HepG2 (cell line): ENCODE measurements around the gene CKLF. TPM values are rescaled to one million over a fixed set of nuclear protein-coding genes. Genes with fewer than 3 reads are reported as not detected.
A peak's percentile ranks its signal among the peaks of the same experiment; 100 is the strongest.

Experiments used
- MAZ ChIP-seq, 2 experiments: sonication (generic) in 1 of 2; formaldehyde crosslinking in 1 of 2; IDR thresholded peaks; 2 replicates each; pipeline versions ENCODE4 v1.5.0 to v1.6.1; 2012 to 2020; ENCODE audit warnings: low read depth in 2 of 2, mild to moderate bottlenecking in 2 of 2, borderline replicate concordance in 1 of 2, improper control_type of control experiment in 1 of 2, low read length in 1 of 2, missing genetic modification reagents in 1 of 2, moderate library complexity in 1 of 2
- NR2F1 ChIP-seq, 2 experiments: fragments of 450-650 bp in 1 of 2; formaldehyde crosslinking in 1 of 2; IDR thresholded peaks; 2 replicates each; pipeline versions ENCODE4 v1.5.0 to v1.6.1; 2016 to 2020; ENCODE audit warnings: mild to moderate bottlenecking in 1 of 2, missing compliant biosample characterization in 1 of 2, missing genetic modification reagents in 1 of 2, moderate library complexity in 1 of 2
- PPARG ChIP-seq: conservative IDR thresholded peaks from 2 replicates; pipeline ENCODE4 v1.6.1; 2016; ENCODE audit warnings: missing biosample characterization, missing genetic modification reagents
- STAG1 ChIP-seq: sonication (generic); formaldehyde crosslinking; IDR thresholded peaks from 2 replicates; pipeline ENCODE4 v1.4.0; 2020; ENCODE audit warnings: missing genetic modification reagents
- TEAD3 ChIP-seq: optimal IDR thresholded peaks from 2 replicates; pipeline ENCODE3; 2016; ENCODE audit warnings: borderline replicate concordance
- ZBTB34 ChIP-seq: sonication (generic); formaldehyde crosslinking; IDR thresholded peaks from 2 replicates; pipeline ENCODE4 v1.8.0; 2022; ENCODE audit warnings: mild to moderate bottlenecking, missing genetic modification reagents
- ZFY ChIP-seq: sonication (generic); formaldehyde crosslinking; IDR thresholded peaks from 2 replicates; pipeline ENCODE4 v1.4.0; 2020; ENCODE audit warnings: missing genetic modification reagents
- ZKSCAN5 ChIP-seq: sonication (generic); formaldehyde crosslinking; IDR thresholded peaks from 2 replicates; pipeline ENCODE4 v1.5.1; 2020; ENCODE audit warnings: mild to moderate bottlenecking, missing genetic modification reagents
- ZMYM3 ChIP-seq: sonication (generic); formaldehyde crosslinking; IDR thresholded peaks from 2 replicates; pipeline ENCODE4 v1.5.1; 2020; ENCODE audit warnings: mild to moderate bottlenecking, missing genetic modification reagents
- ZNF124 ChIP-seq: sonication (generic); formaldehyde crosslinking; IDR thresholded peaks from 2 replicates; pipeline ENCODE4 v1.4.0; 2020; ENCODE audit warnings: missing genetic modification reagents
- ZNF550 ChIP-seq: sonication (generic); formaldehyde crosslinking; IDR thresholded peaks from 2 replicates; pipeline ENCODE4 v1.4.0; 2020; ENCODE audit warnings: mild to moderate bottlenecking, missing genetic modification reagents, borderline replicate concordance
- ZNF552 ChIP-seq: sonication (generic); formaldehyde crosslinking; IDR thresholded peaks from 2 replicates; pipeline ENCODE4 v1.9.0; 2022; ENCODE audit warnings: missing genetic modification reagents, mild to moderate bottlenecking, borderline replicate concordance
- ZNF780A ChIP-seq: sonication (generic); formaldehyde crosslinking; IDR thresholded peaks from 2 replicates; pipeline ENCODE4 v1.8.0; 2022; ENCODE audit warnings: mild to moderate bottlenecking, missing genetic modification reagents, moderate library complexity
- ZSCAN30 ChIP-seq: sonication (generic); formaldehyde crosslinking; IDR thresholded peaks from 2 replicates; pipeline ENCODE4 v1.5.0; 2020; ENCODE audit warnings: mild to moderate bottlenecking, missing genetic modification reagents
- polyA plus RNA-seq, 8 experiments: library from polyadenylated mRNA; depleted of rRNA in 3 of 8; stranded (reverse) in 7 of 8; unstranded in 1 of 8; fragments of >200 nt; fragmentation: Illumina TruSeq in 4 of 8; extraction: Trizol in 4 of 8; gene quantifications; 2 replicates each; pipeline versions ENCODE4 v1.2.1 to v1.2.3, GENCODE V29; 2011 to 2016; ENCODE audit warnings: low read depth in 4 of 8, missing spikeins in 1 of 8, mixed read lengths in 1 of 8; ENCODE audit not compliant: insufficient read depth in 1 of 8
- total RNA-seq, 5 experiments: library from RNA; depleted of rRNA; stranded (reverse); fragments of >200 nt; fragmentation: Illumina TruSeq; extraction: Trizol; gene quantifications; 2 replicates each; pipeline ENCODE4 v1.2.3, GENCODE V29; 2016; ENCODE audit warnings: low read depth in 1 of 5
- TF ChIP-seq, protein P1 (sequence below): sonication (generic); formaldehyde crosslinking; IDR thresholded peaks from 2 replicates; pipeline ENCODE4 v1.4.0; 2020; ENCODE audit warnings: missing genetic modification reagents
- TF ChIP-seq, protein P2 (sequence below): sonication (generic); formaldehyde crosslinking; IDR thresholded peaks from 2 replicates; pipeline ENCODE4 v1.5.1; 2020; ENCODE audit warnings: mild to moderate bottlenecking, missing genetic modification reagents, borderline replicate concordance
- TF ChIP-seq, protein P3 (sequence below): IDR thresholded peaks from 2 replicates; pipeline ENCODE4 v1.6.1; 2016; ENCODE audit warnings: low read depth, control low read depth

The CKLF gene
- total and polyA plus RNA-seq, 2 of the 13 experiments (the other 11 are each of a cell fraction or from before 2014, with no cell fraction given) = 120 to 167 TPM

- TF ChIP-seq, protein P1, sequence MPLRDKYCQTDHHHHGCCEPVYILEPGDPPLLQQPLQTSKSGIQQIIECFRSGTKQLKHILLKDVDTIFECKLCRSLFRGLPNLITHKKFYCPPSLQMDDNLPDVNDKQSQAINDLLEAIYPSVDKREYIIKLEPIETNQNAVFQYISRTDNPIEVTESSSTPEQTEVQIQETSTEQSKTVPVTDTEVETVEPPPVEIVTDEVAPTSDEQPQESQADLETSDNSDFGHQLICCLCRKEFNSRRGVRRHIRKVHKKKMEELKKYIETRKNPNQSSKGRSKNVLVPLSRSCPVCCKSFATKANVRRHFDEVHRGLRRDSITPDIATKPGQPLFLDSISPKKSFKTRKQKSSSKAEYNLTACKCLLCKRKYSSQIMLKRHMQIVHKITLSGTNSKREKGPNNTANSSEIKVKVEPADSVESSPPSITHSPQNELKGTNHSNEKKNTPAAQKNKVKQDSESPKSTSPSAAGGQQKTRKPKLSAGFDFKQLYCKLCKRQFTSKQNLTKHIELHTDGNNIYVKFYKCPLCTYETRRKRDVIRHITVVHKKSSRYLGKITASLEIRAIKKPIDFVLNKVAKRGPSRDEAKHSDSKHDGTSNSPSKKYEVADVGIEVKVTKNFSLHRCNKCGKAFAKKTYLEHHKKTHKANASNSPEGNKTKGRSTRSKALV (CRISPR knock-in tag) = peak; percentile 54; the same call in 1 of the 2 replicates
- TF ChIP-seq ZKSCAN5 (CRISPR knock-in tag) (no peak), ZNF550 (0 out of 2 replicates have a peak, but pooled peaks have one; percentile 83), PPARG (CRISPR knock-in tag) (0 out of 2 replicates have a peak, but pooled peaks have one; percentile 2), ZBTB34 (CRISPR knock-in tag) (no peak; the same call in 1 of the 2 replicates), MAZ (IDR thresholded peaks at IDR 0.05; ENCODE audit: borderline replicate concordance, low read depth, low read length) (peak; percentile 36; the same call in 1 of the 2 replicates), MAZ (CRISPR knock-in tag; IDR thresholded peaks at IDR 0.05; ENCODE audit: low read depth) (peak; percentile 64; the same call in 1 of the 2 replicates), ZNF780A (no peak; the same call in 1 of the 2 replicates), STAG1 (CRISPR knock-in tag) (peak; percentile 8; the same call in 1 of the 2 replicates), ZFY (CRISPR knock-in tag) (peak; percentile 98), TEAD3 (CRISPR knock-in tag) (no peak), ZNF552 (peak; percentile 86), NR2F1 (CRISPR knock-in tag; IDR thresholded peaks at IDR 0.05) (no peak), ZSCAN30 (CRISPR knock-in tag) (peak; percentile 94; the same call in 1 of the 2 replicates), ZNF124 (CRISPR knock-in tag) (no peak), ZMYM3 (CRISPR knock-in tag) (peak; percentile 37)
- TF ChIP-seq, protein P2, sequence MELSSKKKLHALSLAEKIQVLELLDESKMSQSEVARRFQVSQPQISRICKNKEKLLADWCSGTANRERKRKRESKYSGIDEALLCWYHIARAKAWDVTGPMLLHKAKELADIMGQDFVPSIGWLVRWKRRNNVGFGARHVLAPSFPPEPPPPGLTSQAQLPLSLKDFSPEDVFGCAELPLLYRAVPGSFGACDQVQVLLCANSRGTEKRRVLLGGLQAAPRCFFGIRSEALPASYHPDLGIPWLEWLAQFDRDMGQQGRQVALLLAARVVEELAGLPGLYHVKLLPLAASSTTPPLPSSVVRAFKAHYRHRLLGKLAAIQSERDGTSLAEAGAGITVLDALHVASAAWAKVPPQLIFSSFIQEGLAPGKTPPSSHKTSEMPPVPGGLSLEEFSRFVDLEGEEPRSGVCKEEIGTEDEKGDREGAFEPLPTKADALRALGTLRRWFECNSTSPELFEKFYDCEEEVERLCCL = no peak
- TF ChIP-seq, protein P3, sequence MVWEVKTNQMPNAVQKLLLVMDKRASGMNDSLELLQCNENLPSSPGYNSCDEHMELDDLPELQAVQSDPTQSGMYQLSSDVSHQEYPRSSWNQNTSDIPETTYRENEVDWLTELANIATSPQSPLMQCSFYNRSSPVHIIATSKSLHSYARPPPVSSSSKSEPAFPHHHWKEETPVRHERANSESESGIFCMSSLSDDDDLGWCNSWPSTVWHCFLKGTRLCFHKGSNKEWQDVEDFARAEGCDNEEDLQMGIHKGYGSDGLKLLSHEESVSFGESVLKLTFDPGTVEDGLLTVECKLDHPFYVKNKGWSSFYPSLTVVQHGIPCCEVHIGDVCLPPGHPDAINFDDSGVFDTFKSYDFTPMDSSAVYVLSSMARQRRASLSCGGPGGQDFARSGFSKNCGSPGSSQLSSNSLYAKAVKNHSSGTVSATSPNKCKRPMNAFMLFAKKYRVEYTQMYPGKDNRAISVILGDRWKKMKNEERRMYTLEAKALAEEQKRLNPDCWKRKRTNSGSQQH (CRISPR knock-in tag) = peak; percentile 56; the same call in 1 of the 2 replicates
Measured at GRCh38 chr16:66549284-66550131, 2.9 kb upstream of the CKLF start, which contains the start of gene TK2 (continued).
